Activated CD4-positive, alpha-beta T cell treated with anti-CD3 and anti-CD28 coated beads for 36 hours (primary cell): ENCODE results near the gene LRTM1. TPM values are rescaled to one million over a fixed set of nuclear protein-coding genes. Genes with fewer than 3 reads are reported as not detected.

Source experiments
- ATAC-seq: fragments of 200-7000 bp; cut with Tn5 transposase; one replicate; pipeline ENCODE4 v1.10.0; 2021; ENCODE audit warnings: mild to moderate bottlenecking, moderate library complexity
- CTCF ChIA-PET: fragments of 350-600 bp; sonication (Branson Sonifier 250); formaldehyde crosslinking; loops from one replicate; lab custom pipeline; 2021; ENCODE audit warnings: antibody characterized with exemption; lab: Charles Lee
- POLR2A ChIA-PET: fragments of 350-600 bp; sonication (Branson Sonifier 250); formaldehyde crosslinking; loops from one replicate; lab custom pipeline; 2021; ENCODE audit warnings: antibody characterized with exemption, inconsistent platforms; lab: Charles Lee
- DNase-seq: peaks from one replicate; pipeline ENCODE4 v3.0.0-alpha.2; 2020
- H3K27ac Mint-ChIP-seq: one replicate; pipeline ENCODE4 v1.8.0; 2021; ENCODE audit warnings: mixed read lengths
- H3K27me3 Mint-ChIP-seq: one replicate; pipeline ENCODE4 v1.8.0; 2021; ENCODE audit warnings: mixed read lengths
- H3K36me3 Mint-ChIP-seq: one replicate; pipeline ENCODE4 v1.8.0; 2021; ENCODE audit warnings: low read depth, mixed read lengths
- H3K4me1 Mint-ChIP-seq: one replicate; pipeline ENCODE4 v1.8.0; 2021; ENCODE audit warnings: mixed read lengths
- H3K4me3 Mint-ChIP-seq: one replicate; pipeline ENCODE4 v1.8.0; 2021; ENCODE audit warnings: mild to moderate bottlenecking, moderate library complexity, mixed read lengths
- H3K9me3 Mint-ChIP-seq: one replicate; pipeline ENCODE4 v1.8.0; 2021; ENCODE audit warnings: low read depth, mixed read lengths
- intact Hi-C, 2 experiments: fragments of 100-400 bp; cut with DNase I in 1 of 2; cut with micrococcal nuclease in 1 of 2; formaldehyde crosslinking; loops; one replicate each; pipeline versions ENCODE4 v1.14.2 to v1.15.1; 2022 to 2024; cut with DNase I, micrococcal nuclease
- total RNA-seq, 2 experiments: library from RNA; stranded (reverse); gene quantifications; one replicate each; pipeline ENCODE4 v1.2.3, GENCODE V29; 2021

Gene LRTM1
- total RNA-seq, 2 experiments from 2014 or later, result not detected

DNA sequence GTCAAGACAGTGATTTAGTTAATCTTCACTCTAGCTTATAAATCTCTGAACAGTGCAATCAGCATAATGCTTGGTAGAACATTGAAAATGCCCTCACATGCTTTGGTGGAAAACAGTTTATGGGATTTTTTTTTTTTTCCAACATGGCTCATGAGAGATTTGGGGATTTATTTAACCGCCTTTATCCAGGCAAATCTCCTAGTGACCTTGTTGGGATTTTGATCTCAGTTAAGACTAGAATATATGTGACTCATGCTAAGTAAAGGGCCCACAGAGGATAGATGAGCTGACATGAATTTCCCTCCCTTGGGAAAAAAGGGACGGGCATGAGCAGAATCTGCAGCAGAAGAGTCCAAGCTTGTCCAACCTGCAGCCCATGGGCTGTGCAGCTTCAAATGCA lies 18.7 kb downstream of the LRTM1 start:
- ATAC-seq (no peak), DNase-seq (no peak)
- no peaks in the 10 kb centered on the region for H3K36me3 Mint-ChIP-seq
- H3K27me3 Mint-ChIP-seq, result no peaks in the 10 kb centered on the region
- H3K4me1 Mint-ChIP-seq, result no peaks in the 10 kb centered on the region
- H3K4me3 Mint-ChIP-seq, result no peak overlapping the region
- intact Hi-C loops, result no loop called here
- no peak overlapping the region for H3K27ac Mint-ChIP-seq
- peaks cover 6% of the 10 kb centered on the region for H3K9me3 Mint-ChIP-seq
- ChIA-PET POLR2A (no interaction called here), CTCF (interaction anchor here (0.6 kb wide), 1 partner anchor 1894 kb away, joined by 6 read pairs; no protein-coding TSS in a partner anchor)

DNA sequence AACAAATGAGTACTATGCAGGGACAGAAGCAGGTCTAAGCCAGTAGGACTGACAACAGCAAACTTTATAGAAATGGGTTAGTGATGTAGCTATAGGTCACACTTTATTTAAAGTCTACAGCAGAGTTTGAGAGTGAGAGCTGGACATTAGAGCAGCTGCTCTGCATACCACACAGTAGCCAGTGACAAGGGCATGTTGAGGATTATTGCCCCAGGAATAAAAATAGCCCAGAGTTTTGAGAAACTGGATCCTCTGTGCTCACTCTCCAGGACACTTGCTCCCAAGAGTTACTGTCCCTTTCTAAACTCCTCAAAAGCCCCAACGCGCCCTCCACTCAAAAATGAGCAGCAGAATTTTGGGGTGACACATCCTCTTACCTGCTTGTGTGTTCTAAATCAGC lies 21.1 kb downstream of the LRTM1 start:
- intact Hi-C loops, result no loop called here
- peaks cover 2% of the 10 kb centered on the region for H3K9me3 Mint-ChIP-seq
- ATAC-seq (no peak), DNase-seq (no peak)
- H3K27ac Mint-ChIP-seq, result no peak overlapping the region
- no peak overlapping the region for H3K4me3 Mint-ChIP-seq
- H3K36me3 Mint-ChIP-seq, result no peaks in the 10 kb centered on the region
- CTCF ChIA-PET, result no interaction called here
- H3K27me3 Mint-ChIP-seq, result no peaks in the 10 kb centered on the region
- no peaks in the 10 kb centered on the region for H3K4me1 Mint-ChIP-seq
- POLR2A ChIA-PET, result no interaction called here

DNA sequence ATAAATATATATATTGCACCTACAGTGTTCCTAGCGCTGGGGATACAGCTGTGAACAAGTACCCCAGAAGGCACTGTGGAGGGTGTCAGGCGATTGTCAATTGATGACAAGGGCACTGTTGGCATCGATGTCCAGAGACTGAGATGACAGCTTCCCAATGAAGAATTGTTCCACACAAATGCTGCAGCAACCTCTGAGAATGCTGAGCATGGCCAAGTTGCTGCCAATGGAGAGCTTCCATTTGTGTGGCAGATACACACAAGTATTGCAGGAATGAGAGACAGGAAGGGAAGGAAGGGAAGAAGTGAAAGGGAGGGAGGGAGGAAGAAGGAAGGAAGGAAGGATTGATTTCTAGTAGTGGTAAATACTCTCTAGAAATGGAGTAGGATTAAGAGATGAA lies 21.9 kb downstream of the LRTM1 start:
- no peak overlapping the region for H3K4me3 Mint-ChIP-seq
- POLR2A ChIA-PET, result no interaction called here
- H3K36me3 Mint-ChIP-seq, result no peaks in the 10 kb centered on the region
- H3K9me3 Mint-ChIP-seq, result no peaks in the 10 kb centered on the region
- H3K4me1 Mint-ChIP-seq, result no peaks in the 10 kb centered on the region
- DNase-seq (no peak), ATAC-seq (no peak)
- intact Hi-C loops, result no loop called here
- no peaks in the 10 kb centered on the region for H3K27me3 Mint-ChIP-seq
- CTCF ChIA-PET, result interaction anchor here (0.7 kb wide), 1 partner anchor 32 kb away, joined by 3 read pairs; no protein-coding TSS in a partner anchor
- no peak overlapping the region for H3K27ac Mint-ChIP-seq

DNA sequence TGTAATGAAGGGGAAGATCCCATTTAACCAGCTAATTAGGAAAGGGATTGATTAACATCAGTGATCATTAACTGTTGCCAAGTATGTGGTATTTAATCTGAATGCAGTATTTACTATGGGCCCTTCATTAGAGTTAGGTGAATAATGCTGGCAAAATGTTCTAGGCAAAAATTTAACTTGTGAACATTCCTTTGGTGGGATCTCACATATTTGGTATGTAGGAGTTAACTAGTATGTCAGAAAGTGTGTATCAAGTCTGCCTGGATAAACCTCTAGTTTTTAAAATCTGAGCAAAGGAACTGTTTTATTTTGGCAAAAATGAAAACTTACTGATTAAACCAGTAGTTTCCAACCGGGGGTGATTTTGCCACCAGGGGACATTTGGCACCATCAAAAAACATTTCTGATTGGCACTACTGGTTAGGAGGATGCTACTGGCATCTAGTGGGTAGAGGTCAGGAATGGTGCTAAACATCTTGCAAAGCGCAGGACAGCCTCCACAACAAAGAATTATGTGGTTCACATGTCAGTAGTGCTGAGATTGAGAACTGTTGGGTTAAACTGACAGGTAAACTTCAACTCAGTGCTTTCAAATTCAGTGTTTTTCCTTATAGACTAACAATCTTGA lies 22.5 kb downstream of the LRTM1 start:
- POLR2A ChIA-PET, result no interaction called here
- no peaks in the 10 kb centered on the region for H3K36me3 Mint-ChIP-seq
- ATAC-seq (no peak), DNase-seq (no peak)
- no peaks in the 10 kb centered on the region for H3K4me1 Mint-ChIP-seq
- H3K9me3 Mint-ChIP-seq, result peaks cover 1% of the 10 kb centered on the region
- no peaks in the 10 kb centered on the region for H3K27me3 Mint-ChIP-seq
- H3K27ac Mint-ChIP-seq, result no peak overlapping the region
- H3K4me3 Mint-ChIP-seq, result no peak overlapping the region
- intact Hi-C loops, result no loop called here
- CTCF ChIA-PET, result interaction anchor here (0.7 kb wide), 1 partner anchor 32 kb away, joined by 3 read pairs; no protein-coding TSS in a partner anchor

DNA sequence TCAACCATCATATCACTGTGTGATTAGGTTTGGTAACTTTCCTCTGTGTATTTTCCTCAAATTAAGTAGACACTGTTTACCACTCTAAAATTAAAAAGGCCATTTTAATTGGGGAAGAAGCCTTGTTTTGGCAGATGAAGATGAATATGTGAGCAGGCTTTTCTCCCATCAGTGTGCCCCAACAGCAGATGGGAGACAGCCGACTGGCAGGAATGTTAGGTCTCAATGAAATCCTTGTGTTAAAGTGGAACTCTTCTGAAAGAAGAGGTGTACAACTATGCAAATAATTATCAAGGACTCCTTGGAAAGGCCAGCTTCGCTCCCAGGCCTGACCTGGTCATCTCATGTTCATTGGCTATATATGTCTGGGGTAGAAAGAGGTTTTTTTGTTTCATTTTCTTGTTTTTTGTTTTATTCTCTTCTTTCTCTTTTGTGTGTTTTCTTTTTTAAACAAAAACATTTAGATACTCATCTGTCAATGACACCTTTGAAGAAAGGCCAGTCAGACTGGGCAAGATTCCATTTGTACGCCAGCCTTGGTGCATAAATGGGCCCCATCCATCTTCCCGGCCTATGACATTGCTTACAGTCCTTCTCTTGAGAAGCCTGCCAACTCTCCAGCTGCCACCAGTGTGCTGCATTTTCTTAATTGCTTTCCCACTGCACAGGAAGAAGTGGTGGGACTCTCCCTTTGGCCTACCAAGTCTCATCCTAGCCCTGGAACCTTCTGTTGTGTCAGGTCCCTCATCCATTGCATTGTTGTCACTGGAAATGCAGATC lies 25.8 kb downstream of the LRTM1 start:
- POLR2A ChIA-PET, result no interaction called here
- DNase-seq (no peak), ATAC-seq (no peak)
- H3K27me3 Mint-ChIP-seq, result no peaks in the 10 kb centered on the region
- H3K4me1 Mint-ChIP-seq, result no peaks in the 10 kb centered on the region
- no peaks in the 10 kb centered on the region for H3K36me3 Mint-ChIP-seq
- intact Hi-C loops, result no loop called here
- CTCF ChIA-PET, result no interaction called here
- H3K9me3 Mint-ChIP-seq, result peaks cover 3% of the 10 kb centered on the region
- H3K27ac Mint-ChIP-seq, result no peak overlapping the region
- H3K4me3 Mint-ChIP-seq, result no peak overlapping the region

DNA sequence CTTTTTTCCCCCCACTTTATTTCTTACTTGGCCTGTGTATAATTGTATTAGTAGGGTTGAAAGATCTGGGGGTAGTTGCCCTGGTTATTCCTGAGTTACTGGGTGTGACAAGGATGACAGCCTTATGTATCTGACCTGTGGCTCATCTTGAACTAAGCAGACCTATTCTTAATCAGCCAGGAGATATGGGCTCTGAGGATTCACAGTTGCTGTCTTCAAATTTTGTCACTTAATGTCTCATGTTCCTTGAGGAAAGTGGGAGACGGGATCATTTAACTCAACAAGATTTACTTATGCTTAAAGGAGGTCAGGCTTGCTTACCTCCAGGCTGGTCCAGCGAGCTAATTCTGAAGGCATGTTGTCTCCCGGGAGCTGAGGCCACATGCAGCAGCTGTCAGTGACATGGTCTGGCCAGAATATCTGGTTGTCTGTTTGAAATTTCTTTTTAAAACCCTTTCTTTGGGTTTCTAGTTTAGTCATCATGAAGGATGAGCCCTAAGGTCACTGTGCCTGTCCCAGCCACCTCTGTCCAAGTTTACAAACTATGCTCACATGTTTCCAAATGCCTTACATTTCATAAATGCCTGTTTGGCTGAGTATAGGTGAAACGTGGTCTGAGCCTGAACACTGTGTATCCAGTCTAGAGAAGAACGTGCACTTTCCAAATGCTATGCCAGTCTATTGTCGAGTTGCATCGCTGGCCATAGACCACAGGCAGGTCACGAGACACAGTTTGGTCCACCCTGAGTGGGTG lies 26.8 kb downstream of the LRTM1 start:
- CTCF ChIA-PET, result no interaction called here
- H3K9me3 Mint-ChIP-seq, result peaks cover 3% of the 10 kb centered on the region
- DNase-seq (no peak), ATAC-seq (no peak)
- H3K27me3 Mint-ChIP-seq, result no peaks in the 10 kb centered on the region
- POLR2A ChIA-PET, result no interaction called here
- no peak overlapping the region for H3K27ac Mint-ChIP-seq
- H3K4me1 Mint-ChIP-seq, result no peaks in the 10 kb centered on the region
- H3K4me3 Mint-ChIP-seq, result no peak overlapping the region
- intact Hi-C loops, result no loop called here
- H3K36me3 Mint-ChIP-seq, result no peaks in the 10 kb centered on the region

DNA sequence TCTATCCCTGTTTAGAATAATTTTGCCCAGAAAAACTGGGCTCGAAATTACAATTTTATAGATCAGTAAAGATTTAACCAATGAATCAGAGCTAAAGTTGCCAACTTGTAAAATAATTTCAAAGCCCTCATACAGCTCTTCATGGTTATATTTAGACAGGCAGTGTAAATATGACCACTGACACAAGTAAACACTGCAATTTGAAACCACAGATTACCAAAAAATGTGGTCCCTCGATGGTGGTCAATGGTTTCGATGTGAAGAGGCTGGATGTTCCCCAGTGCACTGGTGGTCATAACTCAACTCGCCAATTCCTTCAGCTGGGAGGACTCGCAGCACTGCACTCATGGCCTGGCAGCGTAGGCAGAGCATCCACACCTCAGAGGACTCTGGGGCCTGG lies 28.6 kb downstream of the LRTM1 start:
- DNase-seq, result no peak
- Mint-ChIP-seq H3K4me3 (no peak overlapping the region), H3K27ac (no peak overlapping the region), H3K4me1 (no peaks in the 10 kb centered on the region), H3K27me3 (no peaks in the 10 kb centered on the region), H3K36me3 (no peaks in the 10 kb centered on the region), H3K9me3 (peaks cover 3% of the 10 kb centered on the region)
- ChIA-PET POLR2A (interaction anchor here (0.6 kb wide), 1 partner anchor 13 kb away, joined by 3 read pairs; no protein-coding TSS in a partner anchor), CTCF (no interaction called here)
- intact Hi-C loops, result no loop called here
- no peak for ATAC-seq

DNA sequence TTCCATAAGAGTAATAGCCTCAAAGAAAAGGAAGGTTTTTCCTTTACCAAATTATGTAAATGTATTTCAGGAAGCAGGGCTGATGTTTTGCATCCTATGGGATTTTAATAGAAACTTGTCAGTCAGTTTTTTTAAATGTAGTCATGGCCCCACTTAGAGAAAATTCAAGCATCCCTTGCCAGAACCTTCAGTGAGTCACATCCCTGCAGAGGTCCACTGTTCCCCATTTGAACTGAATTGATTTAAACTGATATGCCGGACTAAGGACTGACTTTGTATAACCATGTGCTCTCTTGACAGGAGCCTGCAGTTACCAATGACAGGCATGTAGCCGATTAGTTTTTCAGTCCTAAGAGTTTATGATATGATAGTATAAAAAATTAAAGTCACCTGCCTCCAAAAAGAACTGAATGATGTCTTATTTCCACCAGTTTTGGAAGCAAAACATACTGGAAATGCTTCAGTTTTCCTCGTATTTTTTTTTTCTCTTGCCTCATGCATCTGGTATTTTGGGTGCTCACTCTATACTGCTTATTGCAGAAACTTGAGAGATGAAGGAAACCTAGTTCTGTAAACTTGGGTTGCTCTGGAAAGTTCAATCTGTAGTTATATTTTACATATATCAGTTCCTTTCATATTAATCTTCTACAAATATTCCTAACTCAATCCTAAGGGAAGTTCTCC lies 30.7 kb downstream of the LRTM1 start:
- ChIA-PET POLR2A (no interaction called here), CTCF (no interaction called here)
- Mint-ChIP-seq H3K27ac (no peak overlapping the region), H3K4me3 (no peak overlapping the region), H3K27me3 (no peaks in the 10 kb centered on the region), H3K4me1 (no peaks in the 10 kb centered on the region), H3K36me3 (no peaks in the 10 kb centered on the region), H3K9me3 (peaks cover 3% of the 10 kb centered on the region)
- ATAC-seq, result no peak
- DNase-seq, result no peak
- intact Hi-C loops, result no loop called here

DNA sequence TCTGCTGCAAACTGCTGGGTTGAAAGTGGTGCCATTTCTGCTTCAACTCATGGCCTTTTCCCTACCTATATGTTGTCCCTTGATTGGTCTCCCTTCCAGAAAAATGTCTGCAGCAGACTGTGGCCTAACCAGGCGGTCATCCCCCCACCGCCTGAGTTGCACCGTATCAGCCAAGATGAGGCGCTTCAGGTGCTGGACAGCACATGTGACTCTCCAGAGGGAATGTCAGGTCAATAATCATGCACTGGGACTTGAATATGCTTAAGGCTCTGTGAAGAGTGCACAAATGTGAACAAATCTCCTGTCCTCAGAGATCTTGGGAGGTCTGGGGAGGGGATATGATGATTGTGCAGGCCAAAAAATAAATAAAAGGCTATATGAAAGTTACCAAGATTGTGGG lies 32.2 kb downstream of the LRTM1 start:
- DNase-seq (no peak), ATAC-seq (no peak)
- Mint-ChIP-seq H3K4me1 (no peaks in the 10 kb centered on the region), H3K27ac (no peak overlapping the region), H3K36me3 (no peaks in the 10 kb centered on the region), H3K27me3 (no peaks in the 10 kb centered on the region), H3K4me3 (no peak overlapping the region), H3K9me3 (peaks cover 1% of the 10 kb centered on the region)
- ChIA-PET CTCF (no interaction called here), POLR2A (no interaction called here)
- intact Hi-C loops, result no loop called here

DNA sequence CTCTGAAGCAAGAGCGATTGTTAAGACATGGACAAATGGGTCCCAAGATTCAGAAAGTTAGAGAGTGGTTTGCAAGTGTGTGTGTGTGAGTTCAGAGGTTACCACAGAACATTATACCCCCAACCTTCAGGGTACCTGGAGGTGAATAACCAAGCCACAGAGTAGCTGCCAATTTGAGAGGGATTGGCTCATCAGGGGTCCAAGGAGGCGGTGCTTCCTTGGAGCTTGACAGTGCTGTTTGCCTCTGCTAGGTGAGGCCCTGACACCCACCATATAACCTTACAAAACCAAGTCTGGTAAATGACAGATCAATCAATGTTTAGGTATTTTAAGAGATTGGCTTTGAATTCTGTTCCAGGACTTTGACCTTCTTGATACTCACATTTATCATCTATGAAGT lies 35.7 kb downstream of the LRTM1 start:
- H3K4me3 Mint-ChIP-seq, result no peak overlapping the region
- ChIA-PET CTCF (no interaction called here), POLR2A (no interaction called here)
- no peaks in the 10 kb centered on the region for H3K4me1 Mint-ChIP-seq
- ATAC-seq (no peak), DNase-seq (no peak)
- H3K36me3 Mint-ChIP-seq, result no peaks in the 10 kb centered on the region
- H3K9me3 Mint-ChIP-seq, result no peaks in the 10 kb centered on the region
- intact Hi-C loops, result no loop called here
- no peak overlapping the region for H3K27ac Mint-ChIP-seq
- no peaks in the 10 kb centered on the region for H3K27me3 Mint-ChIP-seq

DNA sequence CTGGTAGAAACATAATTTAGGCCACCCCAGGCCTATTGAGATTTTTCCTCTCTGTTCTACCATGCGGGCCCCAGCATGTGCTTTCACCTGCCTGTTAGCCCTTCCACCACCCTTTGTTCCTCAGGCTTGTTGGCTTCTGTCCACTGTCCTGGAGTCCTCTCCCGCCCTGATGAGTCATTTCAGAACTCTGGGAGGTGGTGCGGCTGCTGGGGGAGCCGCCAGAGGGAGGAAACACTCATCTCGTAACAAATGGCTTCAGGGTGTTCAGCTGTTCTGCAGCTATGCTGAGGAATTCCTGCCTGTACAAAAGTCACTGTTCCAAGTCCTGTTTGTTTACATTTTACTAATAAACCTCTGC lies 36.3 kb downstream of the LRTM1 start:
- Mint-ChIP-seq H3K27me3 (no peaks in the 10 kb centered on the region), H3K36me3 (no peaks in the 10 kb centered on the region), H3K27ac (no peak overlapping the region), H3K4me1 (no peaks in the 10 kb centered on the region), H3K9me3 (no peaks in the 10 kb centered on the region), H3K4me3 (no peak overlapping the region)
- ChIA-PET POLR2A (no interaction called here), CTCF (no interaction called here)
- intact Hi-C loops, result no loop called here
- no peak for ATAC-seq
- DNase-seq, result no peak
